ENCODE data around the gene HARBI1.
A peak's percentile ranks its signal among the peaks of the same experiment; 100 is the strongest.

HARBI1 gene

DNA sequence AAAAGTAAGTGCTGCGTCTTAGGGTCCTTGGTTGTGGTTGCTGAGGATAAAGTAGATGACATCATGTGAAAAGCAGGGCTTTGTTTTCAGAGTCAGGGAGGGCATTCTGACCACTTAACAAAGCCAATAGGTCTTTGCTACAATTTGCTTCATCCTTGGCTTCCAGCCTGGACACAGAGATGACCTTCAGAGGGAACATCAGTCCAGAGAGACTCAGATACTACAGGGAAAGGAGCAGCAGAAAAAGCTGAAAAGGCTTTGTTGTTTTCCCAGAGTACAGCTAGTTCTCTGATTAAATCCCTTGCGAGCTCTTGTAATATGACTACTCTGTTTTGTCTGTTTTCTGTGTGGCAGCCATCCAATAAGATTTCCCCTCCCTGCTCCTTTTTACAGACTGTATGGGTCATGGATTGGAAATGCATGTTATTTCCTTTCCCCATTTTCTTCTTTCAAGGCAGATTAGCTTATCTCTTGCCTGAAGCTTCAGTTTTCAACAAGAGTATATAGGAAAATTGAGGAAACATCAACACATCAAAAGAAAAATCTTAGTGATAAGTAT, 32.2 kb upstream of the HARBI1 start:
- Histone ChIP-seq H3K9ac (ENCODE audit: low read length) (peak overlapping the region; percentile 61), H3K4me1 (ENCODE audit: control insufficient read depth, insufficient read depth, low read length) (peaks cover 23% of the 10 kb centered on the region), H3K36me3 (ENCODE audit: control insufficient read depth, insufficient read depth, low read length, severe bottlenecking) (peaks cover 66% of the 10 kb centered on the region), H3K4me3 (ENCODE audit: low read length) (peak overlapping the region; percentile 38), H3K27me3 (replicated peaks; ENCODE audit: control insufficient read depth, insufficient read depth, low read length) (no peaks in the 10 kb centered on the region), H3K9me3 (ENCODE audit: control insufficient read depth, low read length) (no peaks in the 10 kb centered on the region)
- peak; percentile 97 for DNase-seq (ENCODE audit: low read depth)

GRCh38 chr11:46643986-46644385, 27.0 kb upstream of the HARBI1 start:
- no peak overlapping the region for H3K9ac ChIP-seq (ENCODE audit: low read length)
- peaks cover 11% of the 10 kb centered on the region for H3K4me1 ChIP-seq (ENCODE audit: control insufficient read depth, insufficient read depth, low read length)
- no peak for DNase-seq (ENCODE audit: low read depth)
- peaks cover 42% of the 10 kb centered on the region for H3K36me3 ChIP-seq (ENCODE audit: control insufficient read depth, insufficient read depth, low read length, severe bottlenecking)
- no peak overlapping the region for H3K4me3 ChIP-seq (ENCODE audit: low read length)
- no peaks in the 10 kb centered on the region for H3K9me3 ChIP-seq (ENCODE audit: control insufficient read depth, low read length)
- H3K27me3 ChIP-seq (replicated peaks; ENCODE audit: control insufficient read depth, insufficient read depth, low read length): no peaks in the 10 kb centered on the region

DNA sequence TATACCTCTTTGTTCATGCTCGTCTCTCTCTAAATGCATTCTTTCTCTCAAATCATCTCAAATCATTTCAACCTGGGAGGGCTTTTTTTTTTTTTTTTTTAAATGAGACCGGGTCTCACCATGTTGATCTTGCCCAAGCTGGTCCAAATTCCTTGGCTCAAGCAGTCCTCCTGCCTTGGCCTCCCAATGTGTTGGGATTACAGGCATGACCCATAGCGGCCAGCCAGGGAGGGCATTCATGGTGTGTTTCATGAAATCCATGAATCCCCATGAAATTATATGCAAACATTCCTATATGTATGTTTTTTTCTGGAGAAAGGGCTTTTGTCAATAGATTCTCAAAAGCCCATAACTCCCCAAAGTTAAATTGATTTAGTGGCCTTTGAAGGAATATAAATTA, 26.5 kb upstream of the HARBI1 start:
- H3K36me3 ChIP-seq (ENCODE audit: control insufficient read depth, insufficient read depth, low read length, severe bottlenecking): peaks cover 42% of the 10 kb centered on the region

DNA sequence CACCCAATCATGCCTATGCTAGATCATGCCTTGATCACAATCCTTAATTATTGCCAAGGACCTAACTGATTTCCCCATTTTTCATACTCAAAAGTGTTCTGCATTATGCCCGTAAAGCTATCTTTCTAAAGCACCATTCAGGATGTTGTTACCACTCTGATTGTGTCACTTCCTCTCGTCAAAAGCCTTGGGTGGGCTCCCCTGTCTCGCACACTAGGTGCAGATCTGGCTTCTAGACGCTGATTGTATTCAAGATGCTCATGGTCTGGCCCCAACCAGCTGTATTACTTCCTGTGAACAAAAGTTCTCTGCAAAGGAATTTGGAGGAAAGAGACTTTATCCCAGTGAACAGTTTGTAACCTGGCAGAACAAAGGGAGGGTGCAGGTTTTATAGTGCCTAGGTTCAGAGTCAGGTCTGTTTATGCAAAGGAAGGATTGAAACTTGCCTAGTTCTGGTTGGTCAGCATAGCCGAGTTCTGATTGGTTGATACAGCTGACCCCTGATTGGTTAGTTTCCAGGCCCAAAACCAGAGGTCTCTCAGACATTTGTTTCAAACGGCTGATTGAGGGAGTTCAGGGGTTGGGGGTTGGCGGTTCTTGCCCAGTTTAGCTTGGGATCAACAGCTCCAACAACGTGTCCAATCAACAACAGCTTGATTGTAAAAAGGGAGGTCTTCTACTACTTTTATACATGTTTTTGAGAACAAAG, 25.8 kb upstream of the HARBI1 start:
- Histone ChIP-seq H3K4me1 (ENCODE audit: control insufficient read depth, insufficient read depth, low read length) (peaks cover 3% of the 10 kb centered on the region), H3K9ac (ENCODE audit: low read length) (no peak overlapping the region), H3K4me3 (ENCODE audit: low read length) (no peak overlapping the region), H3K36me3 (ENCODE audit: control insufficient read depth, insufficient read depth, low read length, severe bottlenecking) (peaks cover 41% of the 10 kb centered on the region), H3K27me3 (replicated peaks; ENCODE audit: control insufficient read depth, insufficient read depth, low read length) (no peaks in the 10 kb centered on the region), H3K9me3 (ENCODE audit: control insufficient read depth, low read length) (no peaks in the 10 kb centered on the region)
- DNase-seq (ENCODE audit: low read depth): no peak

More for the DNA sequence above, 26.5 kb upstream of the HARBI1 start:
- H3K4me1 ChIP-seq (ENCODE audit: control insufficient read depth, insufficient read depth, low read length): peaks cover 6% of the 10 kb centered on the region
- H3K4me3 ChIP-seq (ENCODE audit: low read length): no peak overlapping the region
- H3K9me3 ChIP-seq (ENCODE audit: control insufficient read depth, low read length): no peaks in the 10 kb centered on the region
- DNase-seq (ENCODE audit: low read depth): no peak
- H3K9ac ChIP-seq (ENCODE audit: low read length): no peak overlapping the region
- no peaks in the 10 kb centered on the region for H3K27me3 ChIP-seq (replicated peaks; ENCODE audit: control insufficient read depth, insufficient read depth, low read length)

GRCh38 chr11:46641639-46642038, 24.6 kb upstream of the HARBI1 start:
- no peak overlapping the region for H3K4me3 ChIP-seq (ENCODE audit: low read length)
- H3K27me3 ChIP-seq (replicated peaks; ENCODE audit: control insufficient read depth, insufficient read depth, low read length): no peaks in the 10 kb centered on the region
- peaks cover 3% of the 10 kb centered on the region for H3K4me1 ChIP-seq (ENCODE audit: control insufficient read depth, insufficient read depth, low read length)
- no peaks in the 10 kb centered on the region for H3K9me3 ChIP-seq (ENCODE audit: control insufficient read depth, low read length)
- no peak for DNase-seq (ENCODE audit: low read depth)
- peaks cover 32% of the 10 kb centered on the region for H3K36me3 ChIP-seq (ENCODE audit: control insufficient read depth, insufficient read depth, low read length, severe bottlenecking)
- no peak overlapping the region for H3K9ac ChIP-seq (ENCODE audit: low read length)

GRCh38 chr11:46640036-46640788, 23.2 kb upstream of the HARBI1 start:
- Histone ChIP-seq H3K9ac (ENCODE audit: low read length) (no peak overlapping the region), H3K36me3 (ENCODE audit: control insufficient read depth, insufficient read depth, low read length, severe bottlenecking) (peaks cover 21% of the 10 kb centered on the region)

GRCh38 chr11:46639197-46639839, 22.3 kb upstream of the HARBI1 start:
- Histone ChIP-seq H3K4me1 (ENCODE audit: control insufficient read depth, insufficient read depth, low read length) (peaks cover 15% of the 10 kb centered on the region), H3K9me3 (ENCODE audit: control insufficient read depth, low read length) (no peaks in the 10 kb centered on the region), H3K4me3 (ENCODE audit: low read length) (no peak overlapping the region), H3K36me3 (ENCODE audit: control insufficient read depth, insufficient read depth, low read length, severe bottlenecking) (peaks cover 14% of the 10 kb centered on the region), H3K27me3 (replicated peaks; ENCODE audit: control insufficient read depth, insufficient read depth, low read length) (no peaks in the 10 kb centered on the region), H3K9ac (ENCODE audit: low read length) (no peak overlapping the region)
- DNase-seq (ENCODE audit: low read depth): no peak

More at GRCh38 chr11:46640036-46640788, 23.2 kb upstream of the HARBI1 start:
- no peaks in the 10 kb centered on the region for H3K27me3 ChIP-seq (replicated peaks; ENCODE audit: control insufficient read depth, insufficient read depth, low read length)
- H3K9me3 ChIP-seq (ENCODE audit: control insufficient read depth, low read length): no peaks in the 10 kb centered on the region
- H3K4me3 ChIP-seq (ENCODE audit: low read length): no peak overlapping the region
- peaks cover 11% of the 10 kb centered on the region for H3K4me1 ChIP-seq (ENCODE audit: control insufficient read depth, insufficient read depth, low read length)
- no peak for DNase-seq (ENCODE audit: low read depth)

DNA sequence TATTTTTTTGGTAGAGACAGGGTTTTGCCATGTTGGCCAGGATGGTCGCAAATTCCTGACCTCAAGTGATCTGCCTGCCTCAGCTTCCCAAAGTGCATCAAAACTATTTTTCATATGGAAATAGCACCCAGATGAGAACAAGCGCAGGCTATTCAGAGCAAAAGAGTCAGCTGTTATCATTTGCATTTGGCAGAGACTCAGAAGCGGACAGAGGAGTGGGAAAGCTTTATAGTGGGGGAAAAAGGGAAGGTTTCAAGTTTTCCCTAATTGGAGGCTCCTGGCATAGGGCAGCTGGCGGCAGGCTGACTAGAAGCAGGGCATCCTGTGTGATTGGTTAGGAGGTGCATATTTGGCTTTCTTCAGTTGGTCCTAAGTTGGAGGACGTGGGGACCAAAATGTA, 20.5 kb upstream of the HARBI1 start:
- DNase-seq (ENCODE audit: low read depth): no peak
- H3K9me3 ChIP-seq (ENCODE audit: control insufficient read depth, low read length): no peaks in the 10 kb centered on the region
- no peak overlapping the region for H3K9ac ChIP-seq (ENCODE audit: low read length)
- H3K4me1 ChIP-seq (ENCODE audit: control insufficient read depth, insufficient read depth, low read length): peaks cover 15% of the 10 kb centered on the region
- no peak overlapping the region for H3K4me3 ChIP-seq (ENCODE audit: low read length)
- H3K27me3 ChIP-seq (replicated peaks; ENCODE audit: control insufficient read depth, insufficient read depth, low read length): no peaks in the 10 kb centered on the region
- peaks cover 19% of the 10 kb centered on the region for H3K36me3 ChIP-seq (ENCODE audit: control insufficient read depth, insufficient read depth, low read length, severe bottlenecking)

GRCh38 chr11:46635557-46636139, 18.6 kb upstream of the HARBI1 start:
- H3K4me1 ChIP-seq (ENCODE audit: control insufficient read depth, insufficient read depth, low read length): peaks cover 17% of the 10 kb centered on the region
- no peaks in the 10 kb centered on the region for H3K9me3 ChIP-seq (ENCODE audit: control insufficient read depth, low read length)
- H3K36me3 ChIP-seq (ENCODE audit: control insufficient read depth, insufficient read depth, low read length, severe bottlenecking): peaks cover 37% of the 10 kb centered on the region
- no peak overlapping the region for H3K4me3 ChIP-seq (ENCODE audit: low read length)
- DNase-seq (ENCODE audit: low read depth): no peak
- H3K27me3 ChIP-seq (replicated peaks; ENCODE audit: control insufficient read depth, insufficient read depth, low read length): no peaks in the 10 kb centered on the region
- no peak overlapping the region for H3K9ac ChIP-seq (ENCODE audit: low read length)

- no peak for DNase-seq (ENCODE audit: low read depth)
- no peaks in the 10 kb centered on the region for H3K9me3 ChIP-seq (ENCODE audit: control insufficient read depth, low read length)
- peaks cover 36% of the 10 kb centered on the region for H3K36me3 ChIP-seq (ENCODE audit: control insufficient read depth, insufficient read depth, low read length, severe bottlenecking)
- H3K4me1 ChIP-seq (ENCODE audit: control insufficient read depth, insufficient read depth, low read length): peaks cover 17% of the 10 kb centered on the region
- H3K9ac ChIP-seq (ENCODE audit: low read length): no peak overlapping the region
- H3K4me3 ChIP-seq (ENCODE audit: low read length): no peak overlapping the region
- no peaks in the 10 kb centered on the region for H3K27me3 ChIP-seq (replicated peaks; ENCODE audit: control insufficient read depth, insufficient read depth, low read length)
Observed at GRCh38 chr11:46633291-46634217, 16.5 kb upstream of the HARBI1 start.
